H1 (cell line): ENCODE results near the gene NUP85. TPM values are rescaled to one million over a fixed set of nuclear protein-coding genes. Genes with fewer than 3 reads are reported as not detected.

Experiments
- BACH1 ChIP-seq: IDR thresholded peaks from 2 replicates; pipeline ENCODE4 v1.6.1; 2012; ENCODE audit warnings: low read length, improper control_type of control experiment
- BCL11A ChIP-seq, 2 experiments: IDR thresholded peaks; one replicate each; pipeline ENCODE4 v1.6.1; 2011; ENCODE audit warnings: low read depth in 2 of 2, low read length in 2 of 2, mild to moderate bottlenecking in 2 of 2
- CHD7 ChIP-seq: fragments of 300-600 bp; sonication (generic); IDR thresholded peaks from 2 replicates; pipeline ENCODE4 v1.7.1; 2012; ENCODE audit warnings: low read length, moderate library complexity, mild to moderate bottlenecking, inconsistent platforms; ENCODE audit not compliant: insufficient replicate concordance
- EZH2 ChIP-seq: fragments of 200-600 bp; sonication (generic); IDR thresholded peaks from 2 replicates; pipeline ENCODE4 v1.7.1; 2012; ENCODE audit warnings: low read depth, mild to moderate bottlenecking, moderate library complexity, low read length, inconsistent platforms; ENCODE audit not compliant: severe bottlenecking
- KDM1A ChIP-seq: fragments of 200-600, 300-600 bp; sonication (generic); IDR thresholded peaks from 2 replicates; pipeline ENCODE4 v1.7.1; 2016; ENCODE audit warnings: mild to moderate bottlenecking, low read length, borderline replicate concordance
- polyA plus RNA-seq, 7 experiments: library from polyadenylated mRNA; depleted of rRNA in 3 of 7; stranded (reverse) in 5 of 7; unstranded in 2 of 7; fragments of >200 nt in 5 of 7; fragments of 200-250 nt in 2 of 7; gene quantifications; 1 replicate in 5 of 7; 2 replicates in 1 of 7; 4 replicates in 1 of 7; pipeline versions ENCODE4 v1.2.1 to v1.2.3, GENCODE V29; 2011 to 2013; ENCODE audit warnings: missing spikeins in 2 of 7, mixed read lengths in 2 of 7
- total RNA-seq: library from RNA; stranded (reverse); fragmentation: NEBNext Ultra II Directional; extraction: Animal tissue kit (Norgen Biotek cat#: 25700); gene quantifications from 2 replicates; pipeline ENCODE4 v1.2.1, GENCODE V29; 2021

The NUP85 gene
- total and polyA plus RNA-seq, 2 of the 8 experiments (the other 6 are each of a cell fraction or from before 2014, with no cell fraction given) = 98.5 to 154 TPM

GRCh38 chr17:75238020-75238580 lies 32.6 kb downstream of the NUP85 start (continued):
- TF ChIP-seq CHD7 = no peak
- no peak for TF ChIP-seq EZH2
- TF ChIP-seq BCL11A (IDR thresholded peaks at IDR 0.05; ENCODE audit: low read depth in 2 of 2, low read length in 2 of 2) = no peak
- TF ChIP-seq KDM1A = no peak
- no peak for TF ChIP-seq BACH1
- TF ChIP-seq, all 59 proteins: peak for 0
